GM21515 (cell line): ENCODE data around the gene ITIH2.
"Not testable (repeated sequence)": the region's sequence is repeated elsewhere in the genome, so short reads cannot be mapped to it uniquely, and the experiment has no call there.

ENCODE experiments used
- ATAC-seq: cut with Tn5 transposase; IDR thresholded peaks from one replicate; pipeline ENCODE4 v1.9.1; 2021; ENCODE audit not compliant: unreplicated experiment

The ITIH2 gene

GRCh38 chr10:7692368-7692767 lies 10.7 kb upstream of the ITIH2 start:
- not testable (repeated sequence) for ATAC-seq

GRCh38 chr10:7693194-7693593 lies 9.9 kb upstream of the ITIH2 start:
- not testable (repeated sequence) for ATAC-seq

GRCh38 chr10:7696545-7696944 lies 6.6 kb upstream of the ITIH2 start:
- no peak for ATAC-seq

DNA sequence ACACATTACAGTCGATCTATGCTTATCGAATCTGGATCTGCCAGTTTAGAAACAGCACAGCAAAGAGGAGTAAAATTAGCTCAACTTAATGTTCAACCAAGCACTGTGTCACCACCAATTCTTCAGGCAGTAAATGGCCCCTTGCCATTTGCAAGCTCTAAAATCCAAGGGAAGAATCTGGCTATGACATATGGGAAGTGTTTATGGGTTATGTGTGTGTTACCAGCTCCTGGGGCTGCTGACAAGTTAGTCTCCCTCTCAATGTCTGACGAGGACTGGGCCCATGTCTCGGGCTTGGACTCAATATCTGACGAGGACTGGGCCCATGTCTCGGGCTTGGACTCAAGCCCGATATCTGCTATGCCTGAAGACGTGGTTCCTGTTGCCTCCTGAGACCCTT lies 5.7 kb upstream of the ITIH2 start:
- ATAC-seq: no peak

DNA sequence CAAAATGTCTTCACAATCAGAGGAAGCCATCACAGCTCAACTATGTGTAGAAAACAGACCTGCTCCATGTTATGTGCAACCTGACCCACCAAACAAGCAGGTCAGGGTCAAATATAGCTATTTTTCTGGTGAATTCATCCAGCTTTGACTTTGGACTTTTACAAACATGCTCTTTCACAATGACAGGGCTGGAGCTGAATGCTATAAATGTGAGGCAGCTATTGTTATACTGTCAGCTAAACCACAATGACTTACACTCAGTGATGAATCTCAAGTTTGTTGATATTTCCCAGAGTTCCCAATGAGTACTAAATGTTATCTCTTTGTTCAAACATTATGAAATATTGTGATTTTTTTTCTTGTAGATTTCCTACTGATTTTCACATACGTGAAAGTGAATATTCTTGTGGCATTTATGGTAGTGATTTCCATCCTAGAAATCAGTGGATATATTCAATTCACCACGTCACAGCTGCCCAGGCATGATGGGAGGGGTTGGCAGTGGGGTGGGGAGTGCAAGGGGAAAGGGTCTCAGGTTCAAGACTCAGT lies 2.5 kb upstream of the ITIH2 start:
- ATAC-seq: no peak

GRCh38 chr10:7701158-7701742 lies 1.9 kb upstream of the ITIH2 start:
- no peak for ATAC-seq

DNA sequence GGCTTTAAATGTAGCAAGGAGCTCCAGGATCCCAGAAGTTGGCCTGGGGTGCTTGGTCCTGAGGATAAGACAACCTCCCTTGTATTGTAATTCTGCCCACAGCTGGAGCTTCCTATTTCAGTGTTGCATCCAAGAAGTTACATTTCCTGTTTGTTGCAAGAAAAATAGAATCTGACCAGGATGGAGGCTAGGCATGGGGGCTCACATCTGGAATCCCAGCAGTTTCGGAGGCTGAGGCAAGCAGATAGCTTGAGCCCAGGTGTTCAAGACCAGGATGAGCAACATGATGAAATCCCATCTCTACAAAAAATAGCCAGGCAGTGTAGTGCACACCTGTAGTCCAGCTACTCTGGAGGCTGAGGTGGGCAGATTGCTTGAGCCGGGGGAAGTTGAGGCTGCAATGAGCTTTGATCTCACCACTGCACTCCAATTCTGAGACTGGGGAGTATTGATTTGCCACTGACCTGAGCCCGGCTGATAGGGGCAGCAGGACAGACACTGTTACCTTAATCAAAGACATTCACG lies 766 bp upstream of the ITIH2 start:
- no peak for ATAC-seq

DNA sequence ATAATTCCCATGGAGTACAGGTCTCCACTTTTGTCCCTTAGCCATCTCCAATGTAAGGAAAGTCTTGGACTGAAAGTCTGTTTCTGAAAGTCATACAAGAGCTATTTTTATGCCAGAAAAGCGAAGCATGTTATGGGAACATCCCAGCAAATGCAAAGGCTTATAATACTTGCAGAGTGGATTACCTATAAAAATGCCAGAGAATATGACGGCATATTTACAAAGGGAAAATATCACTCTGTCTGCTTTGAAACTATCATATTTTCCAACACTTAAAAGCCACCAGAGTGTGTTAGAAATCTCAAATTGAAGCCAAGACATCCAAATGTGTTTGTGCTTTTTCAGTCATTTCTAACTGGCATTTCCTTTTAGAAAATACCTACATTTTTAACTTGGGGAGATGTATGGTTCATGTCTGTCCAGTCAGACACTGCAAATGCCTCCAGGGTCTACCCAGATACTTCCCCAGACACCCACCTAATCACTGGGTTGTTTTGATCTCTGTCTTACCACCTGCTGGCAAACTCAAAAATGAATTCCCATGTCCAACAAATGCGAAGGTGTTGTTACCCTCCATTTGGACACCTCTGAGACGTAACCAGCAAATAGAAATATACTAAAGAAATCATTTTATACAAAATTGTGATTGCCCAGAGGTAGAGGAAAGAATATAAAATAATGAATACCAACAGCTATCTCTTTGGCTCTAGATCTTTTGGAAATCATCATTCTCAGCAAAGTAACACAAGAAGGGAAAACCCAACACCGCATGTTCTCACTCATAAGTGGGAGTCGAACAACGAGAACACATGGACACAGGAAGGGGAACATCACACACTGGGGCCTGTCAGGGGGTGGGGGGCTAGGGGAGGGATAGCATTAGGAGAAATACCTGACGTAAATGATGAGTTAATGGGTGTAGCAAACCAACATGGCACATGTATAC lies 1.2 kb downstream of the ITIH2 start:
- no peak for ATAC-seq

DNA sequence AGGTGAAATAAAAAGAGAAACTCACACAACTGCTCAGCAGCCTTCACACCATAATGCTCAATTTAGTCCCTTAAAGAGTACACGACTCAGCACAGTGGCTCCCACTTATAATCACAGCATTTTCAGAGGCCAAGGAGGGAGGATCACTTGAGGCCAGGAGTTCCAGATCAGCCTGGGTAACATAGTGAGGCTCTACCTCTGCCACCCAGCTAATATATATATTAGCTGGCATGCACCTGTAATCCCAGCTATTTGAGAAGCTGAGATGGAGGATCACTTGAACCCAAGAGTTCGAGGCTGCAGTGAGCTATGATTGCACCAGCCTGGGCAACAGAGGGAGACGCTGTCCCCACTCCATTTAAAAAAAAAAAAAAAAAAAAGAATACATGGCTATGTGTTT lies 2.2 kb downstream of the ITIH2 start:
- no peak for ATAC-seq

DNA sequence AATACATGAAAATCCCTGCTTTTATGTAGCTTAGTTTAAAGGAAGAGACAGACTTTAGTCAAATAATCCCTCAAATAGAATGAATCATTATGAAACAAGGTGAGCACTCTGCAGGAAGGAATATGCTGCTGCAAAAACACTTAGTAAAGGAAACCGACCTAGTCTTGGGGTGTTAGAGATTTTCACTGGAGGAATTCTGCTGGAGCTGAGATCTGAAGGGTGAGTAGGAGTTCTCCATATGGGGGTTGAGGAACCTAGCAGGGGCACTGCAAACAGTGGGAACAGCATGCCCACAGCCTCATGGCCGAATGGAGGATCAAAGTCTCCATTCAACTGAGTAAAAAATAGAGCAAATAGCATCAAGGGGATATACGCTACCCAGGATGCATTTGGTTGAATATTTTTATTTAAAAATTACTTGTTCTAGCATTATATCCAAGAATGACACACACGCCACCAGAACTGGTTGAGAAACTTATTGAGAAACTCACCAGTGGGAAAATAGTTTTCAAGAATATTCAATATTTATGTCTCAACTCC lies 3.5 kb downstream of the ITIH2 start:
- ATAC-seq: no peak

- ATAC-seq: no peak
Observed at GRCh38 chr10:7707102-7707501, 4.0 kb downstream of the ITIH2 start.

DNA sequence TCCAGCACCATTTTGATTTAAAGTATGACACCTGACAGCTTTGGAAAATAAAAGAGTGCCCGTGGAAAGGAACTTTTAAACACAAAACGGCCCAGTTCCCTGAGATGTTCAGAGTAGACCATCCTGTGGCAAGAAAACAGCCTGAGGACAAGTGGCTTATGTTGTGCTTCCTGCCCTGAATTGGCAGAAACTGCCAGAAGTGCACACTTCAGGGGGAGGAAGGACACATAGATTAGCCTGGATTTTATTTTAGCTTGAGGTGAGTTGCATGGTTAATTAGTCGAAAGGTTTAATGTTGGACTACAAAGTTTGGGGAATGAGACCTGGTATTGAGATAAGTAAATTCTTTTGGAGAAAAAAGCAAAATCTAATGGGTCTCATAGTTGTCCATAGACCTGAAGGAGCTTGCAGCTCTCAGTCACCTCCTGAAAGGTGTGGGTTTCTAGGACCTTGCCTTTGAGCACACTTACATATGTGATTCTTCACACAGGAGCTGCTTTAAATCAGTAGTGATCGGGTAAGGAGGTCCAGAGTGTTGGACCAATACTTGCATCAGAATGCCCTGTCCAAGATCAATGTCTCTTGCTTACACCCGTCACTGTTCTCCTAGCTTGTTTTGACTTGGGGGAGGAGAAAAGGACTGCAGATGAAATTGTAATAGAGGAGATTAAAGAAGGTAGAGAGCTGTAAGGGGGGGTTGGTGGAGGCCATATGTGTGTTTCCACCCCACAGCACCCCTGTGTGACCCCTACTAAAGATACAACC lies 4.9 kb downstream of the ITIH2 start:
- no peak for ATAC-seq

GRCh38 chr10:7708832-7709231 lies 5.7 kb downstream of the ITIH2 start:
- no peak for ATAC-seq

GRCh38 chr10:7710446-7710845 lies 7.3 kb downstream of the ITIH2 start:
- no peak for ATAC-seq

- not testable (repeated sequence) for ATAC-seq
Observed at GRCh38 chr10:7711075-7711474, 8.0 kb downstream of the ITIH2 start.

DNA sequence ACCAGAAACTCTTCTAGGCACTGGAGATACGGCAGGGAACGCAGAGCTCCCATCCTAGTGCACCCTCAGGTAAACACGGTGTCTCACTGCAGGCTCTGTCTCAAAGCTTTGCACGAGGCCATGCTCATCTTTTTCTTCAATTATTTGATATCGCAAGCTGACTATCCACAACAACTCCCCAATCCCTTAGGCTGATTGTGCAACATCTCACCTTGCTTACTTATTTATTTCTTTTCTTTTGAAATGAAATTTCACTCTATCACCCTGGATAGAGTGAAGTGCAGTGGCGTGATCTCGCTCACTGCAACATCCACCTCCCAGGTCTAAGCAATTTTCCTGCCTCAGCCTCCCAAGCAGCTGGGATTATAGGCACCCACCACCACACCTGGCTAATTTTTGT lies 12.4 kb downstream of the ITIH2 start:
- ATAC-seq: no peak

- no peak for ATAC-seq
Observed at GRCh38 chr10:7717767-7718166, 14.7 kb downstream of the ITIH2 start.

DNA sequence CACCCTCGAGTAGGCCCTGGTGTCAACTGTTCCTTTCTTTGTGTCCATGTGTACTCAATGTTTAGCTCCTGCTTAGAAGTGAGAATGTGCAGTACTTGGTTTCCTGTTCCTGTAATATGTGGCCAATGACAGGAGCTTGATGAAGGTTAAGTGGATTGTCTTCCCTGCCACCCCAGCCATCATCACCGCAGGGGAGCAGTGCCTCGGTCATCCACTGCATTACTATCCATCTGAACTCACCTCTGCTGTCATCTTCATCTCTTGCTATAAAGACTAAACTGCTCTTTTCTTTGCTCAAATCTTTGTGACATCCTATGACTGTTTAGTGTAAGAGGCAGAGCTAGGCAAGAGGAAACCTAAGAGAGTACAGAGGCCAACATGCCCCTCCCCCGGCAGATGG lies 15.6 kb downstream of the ITIH2 start:
- no peak for ATAC-seq

- no peak for ATAC-seq
Observed at GRCh38 chr10:7720478-7720877, 17.4 kb downstream of the ITIH2 start.

GRCh38 chr10:7722927-7723529 lies 19.9 kb downstream of the ITIH2 start:
- no peak for ATAC-seq

DNA sequence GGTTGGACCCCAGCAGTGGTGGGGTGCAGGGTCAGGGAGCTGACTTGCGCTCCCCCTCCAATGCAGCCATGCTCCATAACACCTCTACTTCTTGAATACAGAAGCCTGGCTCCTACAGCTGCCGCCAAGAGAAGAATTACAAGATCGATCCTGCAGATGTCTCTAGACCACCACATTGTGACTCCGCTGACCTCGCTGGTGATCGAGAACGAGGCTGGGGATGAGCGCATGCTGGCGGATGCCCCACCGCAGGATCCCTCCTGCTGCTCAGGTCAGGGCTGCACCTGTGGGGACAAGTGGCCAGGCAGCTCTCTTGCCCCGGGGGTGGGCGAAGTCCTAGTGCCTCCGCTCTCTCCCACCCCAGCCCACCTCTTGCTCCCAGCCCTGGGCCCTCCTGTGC lies 31.7 kb downstream of the ITIH2 start:
- ATAC-seq: no peak
